ENCODE data around the gene MKLN1.

MKLN1 gene

GRCh38 chr7:131471250-131472004 lies 143.8 kb downstream of the MKLN1 start:
- FAIRE-seq = no peak

GRCh38 chr7:131476740-131477139 lies 149.1 kb downstream of the MKLN1 start:
- no peak for FAIRE-seq

- FAIRE-seq = no peak
Measured at GRCh38 chr7:131480384-131481315, 153.0 kb downstream of the MKLN1 start.

- no peak for FAIRE-seq
Measured at GRCh38 chr7:131482800-131483199, 155.1 kb downstream of the MKLN1 start.

GRCh38 chr7:131483586-131483985 lies 155.9 kb downstream of the MKLN1 start:
- FAIRE-seq = no peak

- FAIRE-seq = no peak
Measured at GRCh38 chr7:131486346-131486745, 158.7 kb downstream of the MKLN1 start.

- FAIRE-seq = no peak
Measured at GRCh38 chr7:131487217-131487616, 159.5 kb downstream of the MKLN1 start.

- FAIRE-seq = no peak
Measured at GRCh38 chr7:131488361-131488760, 160.7 kb downstream of the MKLN1 start.

- FAIRE-seq = no peak
Measured at GRCh38 chr7:131489196-131489595, 161.5 kb downstream of the MKLN1 start.

GRCh38 chr7:131489881-131490280 lies 162.2 kb downstream of the MKLN1 start:
- no peak for FAIRE-seq

GRCh38 chr7:131493081-131493480 lies 165.4 kb downstream of the MKLN1 start:
- no peak for FAIRE-seq

- no peak for FAIRE-seq
Measured at GRCh38 chr7:131493581-131493980, 165.9 kb downstream of the MKLN1 start.

- FAIRE-seq = no peak
Measured at GRCh38 chr7:131494182-131494581, 166.5 kb downstream of the MKLN1 start.

GRCh38 chr7:131495669-131496498 lies 168.2 kb downstream of the MKLN1 start:
- no peak for FAIRE-seq

- FAIRE-seq = no peak
Measured at GRCh38 chr7:131497454-131497853, 169.8 kb downstream of the MKLN1 start.

GRCh38 chr7:131498237-131498885 lies 170.7 kb downstream of the MKLN1 start:
- no peak for FAIRE-seq

GRCh38 chr7:131499801-131500200 lies 172.1 kb downstream of the MKLN1 start:
- FAIRE-seq = no peak

GRCh38 chr7:131500357-131500756 lies 172.7 kb downstream of the MKLN1 start:
- FAIRE-seq = no peak

GRCh38 chr7:131501422-131501821 lies 173.7 kb downstream of the MKLN1 start:
- FAIRE-seq = no peak

GRCh38 chr7:131501930-131502685 lies 174.4 kb downstream of the MKLN1 start:
- no peak for FAIRE-seq

- FAIRE-seq = no peak
Measured at GRCh38 chr7:131502810-131503508, 175.3 kb downstream of the MKLN1 start.

All from G401.6 (cell line).